ENCODE results near the gene PFN3. TPM values are rescaled to one million over a fixed set of nuclear protein-coding genes. Genes with fewer than 3 reads are reported as not detected.
A peak's percentile ranks its signal among the peaks of the same experiment; 100 is the strongest.

The PFN3 gene
- total and polyA plus RNA-seq, 10 donors, result not detected

GRCh38 chr5:177410575-177410974, 10.1 kb upstream of the PFN3 start:
- Histone ChIP-seq H3K27me3 (replicated peaks in 1 of 7) (no peaks in the 10 kb centered on the region), H3K4me3 (no peak overlapping the region), H3K27ac (peak overlapping the region in 4 of 8 donors; percentile 15 to 83 (median 43)), H3K36me3 (no peaks in the 10 kb centered on the region), H3K4me1 (peaks cover 2 to 51% (median 17%) of the 10 kb centered on the region in 6 donors), H3K9me3 (no peaks in the 10 kb centered on the region)
- intact Hi-C loops (cut with DNase I; ENCODE audit: low total_unique reads), result no loop called here
- TF ChIP-seq POLR2A (IDR thresholded peaks at IDR 0.05) (no peak), POLR2AphosphoS5 (IDR thresholded peaks at IDR 0.05) (no peak), CTCF (IDR thresholded peaks at IDR 0.05 in 8 of 11, conservative IDR thresholded peaks at IDR 0.05 in 3 of 11) (no peak)
- WGBS, 5 donors, result 45 to 68% (median 57%) methylated on average over 3 of the region's 3 CpGs
- no peak for DNase-seq

GRCh38 chr5:177409043-177409801, 8.8 kb upstream of the PFN3 start, which contains the start of gene F12:
Gene F12, minus strand, starts transcription at chr5:177409564. Its CDS starts 37 bp downstream, at chr5:177409527.
- Histone ChIP-seq H3K27ac (peak within 1 kb of the TSS in 3 of 8 donors; percentile 40 to 83 (median 46)), H3K9me3 (no peaks in the 10 kb centered on the region), H3K36me3 (no peaks in the 10 kb centered on the region), H3K4me1 (peaks cover 13 to 62% (median 31%) of the 10 kb centered on the region in 6 donors), H3K4me3 (no peak within 1 kb of the TSS), H3K27me3 (replicated peaks in 1 of 7) (no peaks in the 10 kb centered on the region)
- WGBS, 5 donors, result 86 to 91% (median 89%) methylated on average over 9 of the region's 9 CpGs
- intact Hi-C loops (cut with DNase I; ENCODE audit: low total_unique reads), result no loop called here
- no peak for DNase-seq
- TF ChIP-seq CTCF (IDR thresholded peaks at IDR 0.05 in 8 of 11, conservative IDR thresholded peaks at IDR 0.05 in 3 of 11) (no peak), POLR2A (IDR thresholded peaks at IDR 0.05) (no peak)

GRCh38 chr5:177405805-177406204, 5.3 kb upstream of the PFN3 start:
- Histone ChIP-seq H3K27me3 (replicated peaks in 1 of 7) (peaks cover 0 to 34% (median 30%) of the 10 kb centered on the region in 7 donors), H3K36me3 (no peaks in the 10 kb centered on the region), H3K4me3 (peak overlapping the region in 1 of 8 donors; percentile 37), H3K4me1 (peaks cover 33 to 59% (median 46%) of the 10 kb centered on the region in 6 donors), H3K27ac (peak overlapping the region in 7 of 8 donors; percentile 11 to 84 (median 58)), H3K9me3 (no peaks in the 10 kb centered on the region)
- TF ChIP-seq POLR2AphosphoS5 (IDR thresholded peaks at IDR 0.05) (peak; percentile 32 to 61 (median 60)), CTCF (IDR thresholded peaks at IDR 0.05 in 8 of 11, conservative IDR thresholded peaks at IDR 0.05 in 3 of 11) (peak in 10 of 11 experiments; percentile 17 to 74 (median 52)), POLR2A (IDR thresholded peaks at IDR 0.05) (no peak)
- WGBS, 5 donors, result 8 to 59% (median 35%) methylated on average over 3 to 5 of the region's 5 CpGs
- peak; percentile 93 for DNase-seq
- intact Hi-C loops (cut with DNase I; ENCODE audit: low total_unique reads), result no loop called here

- TF ChIP-seq POLR2AphosphoS5 (IDR thresholded peaks at IDR 0.05) (no peak), CTCF (IDR thresholded peaks at IDR 0.05 in 8 of 11, conservative IDR thresholded peaks at IDR 0.05 in 3 of 11) (no peak), POLR2A (IDR thresholded peaks at IDR 0.05) (no peak)
- no peaks in the 10 kb centered on the region for H3K36me3 ChIP-seq
- 74 to 93% (median 88%) methylated on average over 2 of the region's 2 CpGs for WGBS, 5 donors
- intact Hi-C loops (cut with DNase I; ENCODE audit: low total_unique reads), result no loop called here
- no peak for DNase-seq
- peaks cover 0 to 39% (median 35%) of the 10 kb centered on the region in 7 donors for H3K27me3 ChIP-seq (replicated peaks in 1 of 7)
- no peaks in the 10 kb centered on the region for H3K9me3 ChIP-seq
- H3K4me1 ChIP-seq, result peaks cover 33 to 58% (median 48%) of the 10 kb centered on the region in 6 donors
- H3K4me3 ChIP-seq, result peak overlapping the region in 1 of 8 donors; percentile 37
- peak overlapping the region in 7 of 8 donors; percentile 11 to 84 (median 58) for H3K27ac ChIP-seq
These were observed 4.9 kb upstream of the PFN3 start for GRCh38 chr5:177405312-177405711.

Data from spleen (tissue), 11 donors.